ENCODE results near the gene TECTA.

TECTA gene

DNA sequence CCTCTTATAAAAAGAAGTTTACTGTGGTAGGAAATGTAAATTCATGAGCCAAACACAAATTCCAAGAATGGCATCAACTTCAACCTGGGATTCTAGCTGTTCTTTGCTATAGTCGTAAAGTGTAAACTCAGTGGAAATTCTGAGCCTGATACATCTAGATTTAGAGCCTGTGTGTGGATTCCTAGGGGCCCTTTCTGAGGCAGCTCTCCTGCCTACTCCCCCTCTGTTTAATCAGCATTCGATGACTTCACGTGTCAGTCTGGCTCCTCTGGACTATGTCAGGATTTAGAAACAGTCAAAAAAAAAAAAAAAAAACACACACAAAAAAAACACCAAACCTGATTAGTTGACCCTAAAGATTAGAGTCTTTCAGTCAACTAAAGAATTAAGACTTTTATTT is 98.5 kb downstream of the TECTA start:
- TF ChIP-seq, protein P1, sequence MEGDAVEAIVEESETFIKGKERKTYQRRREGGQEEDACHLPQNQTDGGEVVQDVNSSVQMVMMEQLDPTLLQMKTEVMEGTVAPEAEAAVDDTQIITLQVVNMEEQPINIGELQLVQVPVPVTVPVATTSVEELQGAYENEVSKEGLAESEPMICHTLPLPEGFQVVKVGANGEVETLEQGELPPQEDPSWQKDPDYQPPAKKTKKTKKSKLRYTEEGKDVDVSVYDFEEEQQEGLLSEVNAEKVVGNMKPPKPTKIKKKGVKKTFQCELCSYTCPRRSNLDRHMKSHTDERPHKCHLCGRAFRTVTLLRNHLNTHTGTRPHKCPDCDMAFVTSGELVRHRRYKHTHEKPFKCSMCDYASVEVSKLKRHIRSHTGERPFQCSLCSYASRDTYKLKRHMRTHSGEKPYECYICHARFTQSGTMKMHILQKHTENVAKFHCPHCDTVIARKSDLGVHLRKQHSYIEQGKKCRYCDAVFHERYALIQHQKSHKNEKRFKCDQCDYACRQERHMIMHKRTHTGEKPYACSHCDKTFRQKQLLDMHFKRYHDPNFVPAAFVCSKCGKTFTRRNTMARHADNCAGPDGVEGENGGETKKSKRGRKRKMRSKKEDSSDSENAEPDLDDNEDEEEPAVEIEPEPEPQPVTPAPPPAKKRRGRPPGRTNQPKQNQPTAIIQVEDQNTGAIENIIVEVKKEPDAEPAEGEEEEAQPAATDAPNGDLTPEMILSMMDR (conservative IDR thresholded peaks at IDR 0.05; ENCODE audit: low read depth) = no peak
- ChIA-PET CTCF (interaction anchor here (0.7 kb wide), 1 partner anchor 271 kb away, joined by 7 read pairs; no protein-coding TSS in a partner anchor), POLR2A (ENCODE audit: low non-redundant PET) (no interaction called here)
- H3K27ac ChIP-seq = no peak overlapping the region
- no peak for DNase-seq (ENCODE audit: low spot score)

DNA sequence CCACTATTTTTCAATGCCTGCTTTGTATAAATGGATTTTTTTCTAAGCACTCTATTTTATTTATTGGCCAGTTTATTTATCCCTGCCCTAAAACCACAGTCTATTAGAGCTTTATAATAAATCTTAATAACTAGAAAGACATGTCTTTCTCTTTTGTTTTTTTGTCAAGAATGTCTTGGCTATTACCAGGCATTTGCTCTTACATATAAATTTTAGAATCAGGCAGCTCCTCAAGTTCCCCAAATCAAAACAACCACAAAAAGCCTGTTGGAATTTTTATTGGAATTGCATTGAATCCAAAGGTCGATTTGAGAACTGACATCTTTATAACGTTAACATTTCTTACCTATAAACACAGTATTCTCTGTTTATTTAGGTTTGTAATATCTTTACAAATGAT is 105.8 kb downstream of the TECTA start:
- POLR2A ChIA-PET (ENCODE audit: low non-redundant PET) = no interaction called here
- TF ChIP-seq, protein P1 (conservative IDR thresholded peaks at IDR 0.05; ENCODE audit: low read depth) = no peak
- CTCF ChIA-PET = no interaction called here
- no peak overlapping the region for H3K27ac ChIP-seq
- DNase-seq (ENCODE audit: low spot score) = no peak

DNA sequence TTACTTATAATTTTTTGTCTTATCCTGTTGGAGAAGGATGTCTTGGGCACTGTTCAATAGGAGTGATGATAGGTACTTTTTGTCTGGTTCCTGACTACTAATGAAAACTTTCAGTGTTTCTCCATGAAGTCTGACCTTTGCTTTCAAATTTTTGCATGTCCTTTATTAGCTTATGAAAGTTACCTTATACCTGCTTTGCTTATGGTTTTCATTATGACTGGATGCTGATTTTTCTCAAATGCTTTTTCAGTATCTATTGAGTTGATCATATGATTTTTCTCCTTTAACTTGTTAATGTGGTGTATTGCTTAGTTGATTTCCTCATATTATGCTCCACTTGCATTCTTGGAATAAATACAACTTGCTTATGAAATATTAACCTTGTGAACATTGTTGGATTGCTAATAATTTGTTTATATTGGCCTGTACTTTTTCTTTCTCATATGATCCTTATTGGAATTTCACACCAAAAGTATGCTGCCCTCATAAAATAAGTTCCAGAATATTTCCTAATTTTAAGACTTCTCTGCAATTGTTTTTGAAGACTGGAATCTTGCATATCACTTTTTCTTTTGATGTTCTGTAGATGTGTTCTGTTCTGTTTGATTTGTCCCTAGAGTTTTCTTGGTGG is 106.6 kb downstream of the TECTA start:
- TF ChIP-seq, protein P1 (conservative IDR thresholded peaks at IDR 0.05; ENCODE audit: low read depth) = no peak
- ChIA-PET CTCF (no interaction called here), POLR2A (ENCODE audit: low non-redundant PET) (no interaction called here)
- no peak for DNase-seq (ENCODE audit: low spot score)
- no peak overlapping the region for H3K27ac ChIP-seq

DNA sequence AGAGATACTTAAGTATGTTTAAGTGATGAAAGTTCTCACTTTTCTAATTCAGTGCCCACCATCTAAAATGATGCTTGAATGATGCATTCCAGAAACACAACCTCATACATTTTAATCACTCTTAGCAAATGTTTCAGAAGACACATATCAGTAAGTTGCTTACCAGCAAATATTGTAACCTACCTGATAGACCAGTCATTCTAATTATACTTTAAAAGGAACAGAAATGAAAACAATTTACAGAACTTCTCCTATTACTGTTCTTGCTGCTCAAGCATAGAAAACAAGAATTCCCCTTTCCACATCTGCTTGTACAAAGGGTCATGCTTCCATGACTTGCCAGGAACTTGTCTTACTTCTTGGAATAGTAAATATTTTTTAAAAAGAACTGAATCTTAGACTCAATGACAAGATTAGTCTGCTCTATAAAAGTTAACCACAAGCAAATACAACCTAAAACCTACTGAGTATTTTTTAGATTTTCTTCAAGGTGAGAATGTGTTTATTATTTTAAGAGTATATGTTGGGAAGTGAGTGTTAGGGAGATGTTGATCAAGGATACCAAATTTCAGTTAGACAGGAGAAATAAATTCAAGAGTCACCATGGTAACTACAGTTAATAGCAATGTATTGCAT is 109.5 kb downstream of the TECTA start:
- TF ChIP-seq, protein P1 (conservative IDR thresholded peaks at IDR 0.05; ENCODE audit: low read depth) = no peak
- no peak for DNase-seq (ENCODE audit: low spot score)
- H3K27ac ChIP-seq = no peak overlapping the region
- ChIA-PET CTCF (interaction anchor here (1.0 kb wide), 1 partner anchor 16 kb away, joined by 5 read pairs; no protein-coding TSS in a partner anchor), POLR2A (ENCODE audit: low non-redundant PET) (no interaction called here)

DNA sequence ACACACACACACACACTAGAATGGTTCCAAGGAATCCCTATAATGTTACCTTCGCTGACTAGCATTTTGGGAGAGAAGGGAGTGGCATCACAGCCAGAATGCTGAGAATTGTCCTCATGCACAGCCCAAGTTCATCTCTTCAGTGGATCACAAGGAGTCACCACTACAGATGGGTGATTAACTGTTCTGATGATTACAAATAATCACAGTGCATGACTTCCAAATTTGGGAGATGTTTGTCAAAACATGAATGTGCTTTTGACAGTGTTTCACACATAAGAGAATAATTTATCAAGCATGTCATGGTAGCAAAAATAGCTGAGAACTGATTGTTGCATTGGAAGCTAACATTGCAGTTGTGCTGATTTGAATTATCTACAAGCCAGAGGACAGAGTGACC is 110.6 kb downstream of the TECTA start:
- no peak overlapping the region for H3K27ac ChIP-seq
- ChIA-PET POLR2A (ENCODE audit: low non-redundant PET) (no interaction called here), CTCF (interaction anchor here (0.7 kb wide), 1 partner anchor 100 kb away, joined by 3 read pairs; no protein-coding TSS in a partner anchor)
- TF ChIP-seq, protein P1 (conservative IDR thresholded peaks at IDR 0.05; ENCODE audit: low read depth) = no peak
- DNase-seq (ENCODE audit: low spot score) = no peak

DNA sequence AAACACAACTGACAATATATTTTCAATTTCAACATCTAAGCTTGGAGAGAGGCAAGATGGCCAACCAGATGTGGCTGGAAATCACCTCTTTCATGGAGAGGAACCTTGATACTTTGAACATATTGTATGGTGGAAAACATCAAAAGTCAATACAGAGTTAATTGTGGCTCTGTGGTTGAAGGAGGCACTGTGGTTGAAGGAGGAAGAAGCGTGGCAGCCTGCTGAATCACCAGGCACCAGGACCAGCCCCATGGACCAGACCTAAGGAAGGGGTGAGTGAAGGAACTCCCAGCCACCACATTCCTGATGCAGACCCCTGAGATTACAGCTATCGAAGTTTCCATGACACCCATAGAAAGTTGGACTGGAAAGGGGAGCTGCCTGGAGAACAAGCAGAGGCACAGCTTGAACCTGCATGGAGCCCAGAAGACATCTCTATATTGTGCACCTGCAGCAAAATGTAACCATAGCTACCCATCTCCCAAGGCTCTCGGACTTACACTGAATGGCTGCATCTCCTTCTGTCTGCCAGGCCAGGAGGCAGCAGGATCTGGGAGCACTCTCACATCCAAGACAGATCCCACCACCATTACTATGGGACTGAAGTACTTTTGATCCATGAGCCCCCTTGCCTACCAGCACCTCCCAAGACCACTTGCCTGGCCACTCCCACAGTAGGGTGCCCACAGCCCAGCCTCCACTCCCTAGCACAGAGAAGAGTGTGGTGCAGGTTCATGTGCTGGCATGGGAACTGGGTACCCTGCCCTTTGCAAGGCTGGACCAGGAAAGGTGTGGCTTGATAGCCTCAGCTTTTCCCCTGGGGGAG is 111.7 kb downstream of the TECTA start:
- H3K27ac ChIP-seq = no peak overlapping the region
- ChIA-PET CTCF (interaction anchor here (0.6 kb wide), 1 partner anchor 864 kb away, joined by 3 read pairs; no protein-coding TSS in a partner anchor), POLR2A (ENCODE audit: low non-redundant PET) (no interaction called here)
- no peak for DNase-seq (ENCODE audit: low spot score)
- TF ChIP-seq, protein P1 (conservative IDR thresholded peaks at IDR 0.05; ENCODE audit: low read depth) = no peak

Data from RWPE1 (cell line).